ENCODE data around the gene ADCY4. TPM values are rescaled to one million over a fixed set of nuclear protein-coding genes. Genes with fewer than 3 reads are reported as not detected.
A peak's percentile ranks its signal among the peaks of the same experiment; 100 is the strongest.

Gene ADCY4
- total and polyA plus RNA-seq, 10 of the 15 experiments (the other 5 are each of a cell fraction or from before 2014, with no cell fraction given), result 0.05 to 0.87 (median 0.21) TPM; not detected in 1

DNA sequence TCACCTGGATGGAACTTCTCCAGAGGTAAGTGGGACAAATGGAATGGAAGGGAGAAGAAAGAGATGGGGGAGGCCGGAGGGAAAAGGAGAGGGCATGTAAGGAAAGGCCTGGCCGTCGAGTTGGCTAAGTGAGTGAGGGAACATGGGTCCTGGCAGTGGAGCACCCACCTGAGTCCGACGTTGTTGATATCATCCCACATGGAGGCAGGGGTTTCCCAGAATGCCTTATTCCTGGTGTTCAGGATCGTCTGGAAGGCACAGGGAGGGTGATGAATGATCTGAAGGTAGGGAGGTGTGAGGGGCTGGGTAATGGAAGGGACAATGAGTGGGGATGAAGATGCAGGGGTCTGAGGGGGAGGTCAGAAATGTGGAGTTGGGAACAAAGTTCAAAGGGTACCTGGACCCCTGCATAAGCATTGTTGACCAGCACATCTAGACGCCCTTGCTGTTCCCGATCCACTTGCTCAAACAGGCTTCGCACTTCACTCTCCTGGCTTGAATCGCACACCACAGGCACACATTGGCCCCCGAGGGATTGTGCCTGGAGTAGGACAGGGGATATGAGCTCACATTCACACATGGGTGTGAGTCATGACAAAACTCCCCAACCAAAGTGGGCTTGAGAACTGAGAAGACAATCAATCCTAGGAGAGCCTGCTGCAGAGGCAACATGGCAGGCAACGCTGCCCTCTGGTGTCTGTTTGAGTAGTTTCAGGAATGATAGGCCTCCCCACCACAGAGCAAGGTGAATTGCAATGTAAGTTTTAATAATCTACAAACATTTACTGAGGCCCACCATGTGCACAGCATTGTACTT is 38.3 kb downstream of the ADCY4 start (continued):
- TF ChIP-seq MTA3 (IDR thresholded peaks at IDR 0.05; ENCODE audit: borderline replicate concordance, low read length) (no peak), IRF4 (IDR thresholded peaks at IDR 0.05; ENCODE audit: low read depth, low read length) (peak; percentile 82), TBL1XR1 (IDR thresholded peaks at IDR 0.05; ENCODE audit: low read depth, low read length) (peak; percentile 71; the same call in 1 of the 2 replicates), ZNF274 (IDR thresholded peaks at IDR 0.05; ENCODE audit: insufficient read depth, insufficient read length) (no peak), BACH1 (IDR thresholded peaks at IDR 0.05; ENCODE audit: borderline replicate concordance) (no peak), SMAD1 (IDR thresholded peaks at IDR 0.05; ENCODE audit: low read depth, partially characterized antibody) (no peak), STAT3 (IDR thresholded peaks at IDR 0.05; ENCODE audit: low read depth, low read length) (peak; percentile 81; the same call in 1 of the 2 replicates), ZNF217 (IDR thresholded peaks at IDR 0.05) (no peak), ZBED1 (IDR thresholded peaks at IDR 0.05; ENCODE audit: borderline replicate concordance) (no peak), MYB (IDR thresholded peaks at IDR 0.05; ENCODE audit: borderline replicate concordance, low read depth, low read length) (no peak), NR2F1 (conservative IDR thresholded peaks at IDR 0.05) (no peak), EED (IDR thresholded peaks at IDR 0.05; ENCODE audit: low read depth) (peak; percentile 87), YY1 (IDR thresholded peaks at IDR 0.05; ENCODE audit: low read depth, low read length) (peak; percentile 79), RCOR1 (conservative IDR thresholded peaks at IDR 0.05; ENCODE audit: low read depth, low read length) (peak; percentile 70; the same call in 1 of the 2 replicates), NR2C1 (IDR thresholded peaks at IDR 0.05) (no peak), EZH2 (IDR thresholded peaks at IDR 0.05; ENCODE audit: borderline replicate concordance, control insufficient read depth, low read depth, low read length) (no peak), NR2C2 (IDR thresholded peaks at IDR 0.05; ENCODE audit: borderline replicate concordance, control insufficient read depth, insufficient read length, low read depth) (no peak), SIN3A (IDR thresholded peaks at IDR 0.05; ENCODE audit: low read depth, low read length) (no peak), HDAC6 (IDR thresholded peaks at IDR 0.05; ENCODE audit: unreplicated experiment) (no peak), NFXL1 (IDR thresholded peaks at IDR 0.05; ENCODE audit: borderline replicate concordance) (no peak), SREBF1 (IDR thresholded peaks at IDR 0.05; ENCODE audit: low read length) (no peak), POLR2A (IDR thresholded peaks at IDR 0.05; ENCODE audit: low read depth, low read length) (0 out of 2 replicates have a peak, but pooled peaks have one; percentile 27)
- TF ChIP-seq, protein P1, sequence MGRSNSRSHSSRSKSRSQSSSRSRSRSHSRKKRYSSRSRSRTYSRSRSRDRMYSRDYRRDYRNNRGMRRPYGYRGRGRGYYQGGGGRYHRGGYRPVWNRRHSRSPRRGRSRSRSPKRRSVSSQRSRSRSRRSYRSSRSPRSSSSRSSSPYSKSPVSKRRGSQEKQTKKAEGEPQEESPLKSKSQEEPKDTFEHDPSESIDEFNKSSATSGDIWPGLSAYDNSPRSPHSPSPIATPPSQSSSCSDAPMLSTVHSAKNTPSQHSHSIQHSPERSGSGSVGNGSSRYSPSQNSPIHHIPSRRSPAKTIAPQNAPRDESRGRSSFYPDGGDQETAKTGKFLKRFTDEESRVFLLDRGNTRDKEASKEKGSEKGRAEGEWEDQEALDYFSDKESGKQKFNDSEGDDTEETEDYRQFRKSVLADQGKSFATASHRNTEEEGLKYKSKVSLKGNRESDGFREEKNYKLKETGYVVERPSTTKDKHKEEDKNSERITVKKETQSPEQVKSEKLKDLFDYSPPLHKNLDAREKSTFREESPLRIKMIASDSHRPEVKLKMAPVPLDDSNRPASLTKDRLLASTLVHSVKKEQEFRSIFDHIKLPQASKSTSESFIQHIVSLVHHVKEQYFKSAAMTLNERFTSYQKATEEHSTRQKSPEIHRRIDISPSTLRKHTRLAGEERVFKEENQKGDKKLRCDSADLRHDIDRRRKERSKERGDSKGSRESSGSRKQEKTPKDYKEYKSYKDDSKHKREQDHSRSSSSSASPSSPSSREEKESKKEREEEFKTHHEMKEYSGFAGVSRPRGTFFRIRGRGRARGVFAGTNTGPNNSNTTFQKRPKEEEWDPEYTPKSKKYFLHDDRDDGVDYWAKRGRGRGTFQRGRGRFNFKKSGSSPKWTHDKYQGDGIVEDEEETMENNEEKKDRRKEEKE (IDR thresholded peaks at IDR 0.05), result no peak
- TF ChIP-seq, protein P2, sequence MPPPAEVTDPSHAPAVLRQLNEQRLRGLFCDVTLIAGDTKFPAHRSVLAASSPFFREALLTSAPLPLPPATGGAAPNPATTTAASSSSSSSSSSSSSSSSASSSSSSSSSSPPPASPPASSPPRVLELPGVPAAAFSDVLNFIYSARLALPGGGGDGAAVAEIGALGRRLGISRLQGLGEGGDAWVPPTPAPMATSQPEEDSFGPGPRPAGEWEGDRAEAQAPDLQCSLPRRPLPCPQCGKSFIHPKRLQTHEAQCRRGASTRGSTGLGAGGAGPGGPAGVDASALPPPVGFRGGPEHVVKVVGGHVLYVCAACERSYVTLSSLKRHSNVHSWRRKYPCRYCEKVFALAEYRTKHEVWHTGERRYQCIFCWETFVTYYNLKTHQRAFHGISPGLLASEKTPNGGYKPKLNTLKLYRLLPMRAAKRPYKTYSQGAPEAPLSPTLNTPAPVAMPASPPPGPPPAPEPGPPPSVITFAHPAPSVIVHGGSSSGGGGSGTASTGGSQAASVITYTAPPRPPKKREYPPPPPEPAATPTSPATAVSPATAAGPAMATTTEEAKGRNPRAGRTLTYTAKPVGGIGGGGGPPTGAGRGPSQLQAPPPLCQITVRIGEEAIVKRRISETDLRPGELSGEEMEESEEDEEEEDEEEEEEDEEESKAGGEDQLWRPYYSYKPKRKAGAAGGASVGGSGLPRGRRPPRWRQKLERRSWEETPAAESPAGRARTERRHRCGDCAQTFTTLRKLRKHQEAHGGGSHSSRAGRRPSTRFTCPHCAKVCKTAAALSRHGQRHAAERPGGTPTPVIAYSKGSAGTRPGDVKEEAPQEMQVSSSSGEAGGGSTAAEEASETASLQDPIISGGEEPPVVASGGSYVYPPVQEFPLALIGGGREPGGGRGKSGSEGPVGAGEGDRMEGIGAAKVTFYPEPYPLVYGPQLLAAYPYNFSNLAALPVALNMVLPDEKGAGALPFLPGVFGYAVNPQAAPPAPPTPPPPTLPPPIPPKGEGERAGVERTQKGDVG (CRISPR knock-in tag; IDR thresholded peaks at IDR 0.05), result no peak
- TF ChIP-seq, protein P3, sequence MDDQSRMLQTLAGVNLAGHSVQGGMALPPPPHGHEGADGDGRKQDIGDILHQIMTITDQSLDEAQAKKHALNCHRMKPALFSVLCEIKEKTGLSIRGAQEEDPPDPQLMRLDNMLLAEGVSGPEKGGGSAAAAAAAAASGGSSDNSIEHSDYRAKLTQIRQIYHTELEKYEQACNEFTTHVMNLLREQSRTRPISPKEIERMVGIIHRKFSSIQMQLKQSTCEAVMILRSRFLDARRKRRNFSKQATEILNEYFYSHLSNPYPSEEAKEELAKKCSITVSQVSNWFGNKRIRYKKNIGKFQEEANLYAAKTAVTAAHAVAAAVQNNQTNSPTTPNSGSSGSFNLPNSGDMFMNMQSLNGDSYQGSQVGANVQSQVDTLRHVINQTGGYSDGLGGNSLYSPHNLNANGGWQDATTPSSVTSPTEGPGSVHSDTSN (IDR thresholded peaks at IDR 0.05; ENCODE audit: insufficient replicate concordance, low read depth, low read length), result peak; percentile 40
